ACHN (cell line): ENCODE data around the gene TCEANC2.

Experiments
- DNase-seq: peaks from one replicate; pipeline ENCODE4 v3.0.0-alpha.2; 2015
- in situ Hi-C: cut with HindIII; loops from 2 replicates; pipeline ENCODE4 v1.10.0; 2017; ENCODE audit warnings: low sequenced_read_pairs, low pct_ligation_motif_present, low pct_unique_long_range_greater_than_20kb

The TCEANC2 gene

GRCh38 chr1:54105736-54106269, 52.4 kb downstream of the TCEANC2 start:
- in situ Hi-C loops, result no loop called here
- no peak for DNase-seq

GRCh38 chr1:54107131-54107530, 53.7 kb downstream of the TCEANC2 start:
- DNase-seq, result no peak
- in situ Hi-C loops, result no loop called here

- no peak for DNase-seq
Observed at GRCh38 chr1:54108156-54108555, 54.7 kb downstream of the TCEANC2 start.

GRCh38 chr1:54109129-54110090, 56.0 kb downstream of the TCEANC2 start:
- no peak for DNase-seq
- in situ Hi-C loops, result no loop called here

More at GRCh38 chr1:54108156-54108555, 54.7 kb downstream of the TCEANC2 start:
- in situ Hi-C loops, result no loop called here

GRCh38 chr1:54110996-54111395, 57.6 kb downstream of the TCEANC2 start:
- in situ Hi-C loops, result no loop called here
- DNase-seq, result no peak

GRCh38 chr1:54111624-54112023, 58.2 kb downstream of the TCEANC2 start:
- DNase-seq, result no peak
- in situ Hi-C loops, result no loop called here

GRCh38 chr1:54112027-54112426, 58.6 kb downstream of the TCEANC2 start:
- in situ Hi-C loops, result no loop called here
- DNase-seq, result no peak

- no peak for DNase-seq
- in situ Hi-C loops, result no loop called here
Observed at GRCh38 chr1:54112705-54113368, 59.4 kb downstream of the TCEANC2 start.

GRCh38 chr1:54114001-54114400, 60.6 kb downstream of the TCEANC2 start:
- DNase-seq, result no peak
- in situ Hi-C loops, result no loop called here

GRCh38 chr1:54114955-54115354, 61.5 kb downstream of the TCEANC2 start:
- DNase-seq, result no peak
- in situ Hi-C loops, result no loop called here

GRCh38 chr1:54115520-54115919, 62.1 kb downstream of the TCEANC2 start:
- in situ Hi-C loops, result no loop called here
- no peak for DNase-seq

- DNase-seq, result peak; percentile 55
- in situ Hi-C loops, result no loop called here
Observed at GRCh38 chr1:54117815-54118563, 64.6 kb downstream of the TCEANC2 start.

GRCh38 chr1:54118704-54119103, 65.3 kb downstream of the TCEANC2 start:
- in situ Hi-C loops, result no loop called here
- peak; percentile 75 for DNase-seq

- in situ Hi-C loops, result no loop called here
- no peak for DNase-seq
Observed at GRCh38 chr1:54120018-54120697, 66.8 kb downstream of the TCEANC2 start.

- in situ Hi-C loops, result no loop called here
- DNase-seq, result no peak
Observed at GRCh38 chr1:54120698-54121481, 67.5 kb downstream of the TCEANC2 start.

GRCh38 chr1:54121482-54122134, 68.2 kb downstream of the TCEANC2 start:
- DNase-seq, result peak; percentile 67
- in situ Hi-C loops, result no loop called here

- no peak for DNase-seq
Observed at GRCh38 chr1:54122135-54122751, 68.8 kb downstream of the TCEANC2 start.

More at GRCh38 chr1:54122135-54122751, 68.8 kb downstream of the TCEANC2 start:
- in situ Hi-C loops, result no loop called here
